NAMALWA (cell line): ENCODE measurements around the gene THOC7.

ENCODE experiments used
- DNase-seq: peaks from one replicate; pipeline ENCODE4 v3.0.0-alpha.2; 2015; ENCODE audit warnings: low spot score

THOC7 gene

GRCh38 chr3:63863150-63864007 is at the start of gene THOC7, which contains the start of gene ATXN7:
Gene THOC7 (minus strand): TSS chr3:63863805. CDS start chr3:63863790, 15 bp downstream.
Gene ATXN7 (plus strand): TSS chr3:63863867. CDS start chr3:63912599, 48,732 bp downstream.
- DNase-seq = peak; percentile 45

GRCh38 chr3:63912768-63913588 is 49.4 kb upstream of the THOC7 start:
- DNase-seq = no peak

GRCh38 chr3:63911873-63912767 is 48.5 kb upstream of the THOC7 start, which contains the start of gene SCAANT1:
Gene SCAANT1 (minus strand): TSS chr3:63912383.
- peak; percentile 67 for DNase-seq

GRCh38 chr3:63911509-63911872 is 47.9 kb upstream of the THOC7 start:
- DNase-seq = peak; percentile 52

GRCh38 chr3:63910891-63911290 is 47.3 kb upstream of the THOC7 start:
- DNase-seq = peak; percentile 34

GRCh38 chr3:63910001-63910400 is 46.4 kb upstream of the THOC7 start:
- no peak for DNase-seq

GRCh38 chr3:63909431-63909830 is 45.8 kb upstream of the THOC7 start:
- no peak for DNase-seq

GRCh38 chr3:63908776-63909175 is 45.2 kb upstream of the THOC7 start:
- no peak for DNase-seq

GRCh38 chr3:63908081-63908736 is 44.6 kb upstream of the THOC7 start:
- no peak for DNase-seq

GRCh38 chr3:63905731-63906620 is 42.4 kb upstream of the THOC7 start:
- no peak for DNase-seq

GRCh38 chr3:63900459-63900858 is 36.9 kb upstream of the THOC7 start:
- DNase-seq = no peak

- no peak for DNase-seq
Measured at GRCh38 chr3:63900010-63900409, 36.4 kb upstream of the THOC7 start.

- no peak for DNase-seq
Measured at GRCh38 chr3:63896332-63897030, 32.9 kb upstream of the THOC7 start.

GRCh38 chr3:63895422-63896189 is 32.0 kb upstream of the THOC7 start:
- no peak for DNase-seq

GRCh38 chr3:63892773-63893352 is 29.3 kb upstream of the THOC7 start:
- DNase-seq = no peak

- DNase-seq = no peak
Measured at GRCh38 chr3:63891518-63891917, 27.9 kb upstream of the THOC7 start.

- no peak for DNase-seq
Measured at GRCh38 chr3:63886858-63887257, 23.3 kb upstream of the THOC7 start.

- DNase-seq = no peak
Measured at GRCh38 chr3:63880653-63881052, 17.0 kb upstream of the THOC7 start.
